BLaER1 (cell line): ENCODE measurements around the gene CEMIP2.

ENCODE experiments used
- H3K27ac ChIP-seq: shearing (Covaris generic); formaldehyde crosslinking; 2 replicates; pipeline ENCODE4 v1.8.1; 2022
- H3K27me3 ChIP-seq: shearing (Covaris generic); formaldehyde crosslinking; 2 replicates; pipeline ENCODE4 v1.8.1; 2022
- H3K36me3 ChIP-seq: shearing (Covaris generic); formaldehyde crosslinking; 2 replicates; pipeline ENCODE4 v1.8.1; 2022
- H3K4me1 ChIP-seq: shearing (Covaris generic); formaldehyde crosslinking; 2 replicates; pipeline ENCODE4 v1.8.1; 2022
- H3K4me2 ChIP-seq: shearing (Covaris generic); formaldehyde crosslinking; 2 replicates; pipeline ENCODE4 v1.8.1; 2022
- H3K4me3 ChIP-seq: shearing (Covaris generic); formaldehyde crosslinking; 2 replicates; pipeline ENCODE4 v1.8.1; 2022
- H3K9ac ChIP-seq: shearing (Covaris generic); formaldehyde crosslinking; 2 replicates; pipeline ENCODE4 v1.8.1; 2022
- H3K9me3 ChIP-seq: shearing (Covaris generic); formaldehyde crosslinking; 2 replicates; pipeline ENCODE4 v1.8.1; 2022
- H4K20me1 ChIP-seq: shearing (Covaris generic); formaldehyde crosslinking; 2 replicates; pipeline ENCODE4 v1.8.1; 2022
- Cebpa-rat ChIP-seq: shearing (Covaris generic); IDR thresholded peaks from 2 replicates; pipeline ENCODE4 v1.8.1; 2022

Gene CEMIP2

DNA sequence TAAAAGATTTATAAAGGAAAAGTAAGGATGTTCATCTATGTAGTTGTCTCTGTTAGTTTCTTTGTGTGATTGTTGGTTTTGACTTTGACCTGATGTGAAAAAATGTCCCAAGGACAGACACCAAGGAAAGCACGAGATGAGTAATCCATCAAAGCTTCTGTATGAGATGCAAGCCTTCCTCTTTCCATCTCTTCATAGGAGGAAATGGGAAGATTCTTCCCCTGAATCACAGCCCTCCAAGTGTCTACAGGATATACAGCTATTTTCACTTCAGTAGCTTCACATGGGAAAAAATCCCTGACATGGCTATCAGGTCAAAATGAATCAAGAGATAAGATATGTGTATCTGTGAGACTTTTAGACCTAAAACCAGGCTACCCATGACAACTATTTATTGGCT is 29.0 kb upstream of the CEMIP2 start:
- Histone ChIP-seq H3K4me3 (no peak overlapping the region), H3K9ac (no peak overlapping the region), H3K36me3 (no peaks in the 10 kb centered on the region), H3K4me1 (peaks cover 60% of the 10 kb centered on the region), H4K20me1 (no peaks in the 10 kb centered on the region), H3K27ac (peak overlapping the region; percentile 84), H3K27me3 (no peaks in the 10 kb centered on the region), H3K9me3 (peaks cover 7% of the 10 kb centered on the region), H3K4me2 (peak overlapping the region; percentile 82)
- TF ChIP-seq Cebpa-rat = no peak

DNA sequence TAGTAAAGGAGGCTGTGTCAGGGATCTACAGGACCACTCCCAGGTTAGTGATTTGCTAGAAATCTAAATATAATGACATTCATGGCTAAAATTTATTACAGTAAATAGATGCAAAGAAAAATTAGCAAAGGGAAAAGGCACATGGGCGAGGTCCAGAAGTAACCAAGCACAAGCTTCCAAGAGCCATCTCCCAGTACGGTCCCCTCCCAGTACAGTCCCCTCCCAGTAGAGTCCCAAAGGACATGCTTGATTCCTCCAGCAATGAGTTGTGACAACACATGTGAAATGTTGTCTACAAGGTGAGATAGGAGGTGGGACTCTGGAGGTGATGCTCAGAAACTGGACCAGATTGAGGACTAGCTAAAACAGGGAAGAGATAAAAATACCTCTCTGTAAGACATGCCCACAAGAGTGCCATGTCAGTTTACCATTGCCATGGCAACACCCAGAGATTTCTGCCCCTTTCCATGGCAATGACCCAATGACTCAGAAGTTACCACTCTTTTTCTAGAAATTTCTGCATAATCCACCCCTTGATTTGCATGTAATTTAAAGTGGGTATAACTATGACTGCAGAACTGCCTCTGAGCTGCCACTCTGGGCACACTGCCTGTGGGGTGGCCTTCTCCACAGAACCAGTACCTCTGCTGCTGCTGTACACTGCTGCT is 27.9 kb upstream of the CEMIP2 start:
- Histone ChIP-seq H3K27ac (peak overlapping the region; percentile 84), H3K4me3 (peak overlapping the region; percentile 49; the same call in 1 of the 2 replicates), H3K9ac (peak overlapping the region; percentile 17; the same call in 1 of the 2 replicates), H4K20me1 (no peaks in the 10 kb centered on the region), H3K4me2 (peak overlapping the region; percentile 82), H3K36me3 (no peaks in the 10 kb centered on the region), H3K27me3 (no peaks in the 10 kb centered on the region), H3K9me3 (0 out of 2 replicates have a peak, but pooled peaks cover 2% of the 10 kb centered on the region), H3K4me1 (peaks cover 64% of the 10 kb centered on the region)
- TF ChIP-seq Cebpa-rat = no peak

DNA sequence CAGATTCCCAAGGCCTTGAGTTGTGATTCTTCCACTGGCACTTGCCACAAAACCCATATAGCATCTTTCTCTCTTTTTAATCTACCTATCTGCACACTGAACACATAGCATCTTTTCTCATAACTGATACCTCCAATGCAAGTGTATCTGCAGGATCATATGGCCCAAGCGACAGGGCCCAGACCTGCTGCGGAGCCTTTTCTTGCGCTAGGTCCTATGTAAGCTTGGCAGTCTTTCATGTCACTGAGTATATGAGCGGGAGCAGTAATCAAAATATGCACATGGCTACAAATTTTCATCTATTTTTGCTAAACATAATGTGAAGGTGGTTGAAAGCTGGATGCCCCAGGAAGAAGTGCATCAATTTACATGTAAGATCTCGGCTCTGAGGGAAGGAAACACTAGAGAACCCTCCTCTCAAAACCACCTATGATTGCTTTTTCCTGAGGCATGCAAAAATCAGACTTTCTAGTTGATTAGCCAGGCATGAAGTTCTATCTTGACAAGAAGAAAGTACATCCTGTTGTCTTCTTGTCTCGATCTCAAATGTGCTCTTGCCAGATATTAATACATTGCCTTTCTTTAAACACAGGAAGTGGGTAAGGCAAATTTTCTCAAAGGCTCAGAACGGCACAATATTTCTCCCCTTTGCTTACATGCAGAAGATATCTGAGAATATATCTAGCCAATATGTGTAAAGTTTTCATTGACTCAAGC is 26.9 kb upstream of the CEMIP2 start:
- Histone ChIP-seq H3K27ac (peak overlapping the region; percentile 84), H3K27me3 (no peaks in the 10 kb centered on the region), H3K4me3 (peak overlapping the region; percentile 49; the same call in 1 of the 2 replicates), H4K20me1 (no peaks in the 10 kb centered on the region), H3K4me1 (peaks cover 64% of the 10 kb centered on the region), H3K36me3 (no peaks in the 10 kb centered on the region), H3K4me2 (peak overlapping the region; percentile 82), H3K9ac (peak overlapping the region; percentile 45; the same call in 1 of the 2 replicates), H3K9me3 (0 out of 2 replicates have a peak, but pooled peaks cover 2% of the 10 kb centered on the region)
- no peak for TF ChIP-seq Cebpa-rat

DNA sequence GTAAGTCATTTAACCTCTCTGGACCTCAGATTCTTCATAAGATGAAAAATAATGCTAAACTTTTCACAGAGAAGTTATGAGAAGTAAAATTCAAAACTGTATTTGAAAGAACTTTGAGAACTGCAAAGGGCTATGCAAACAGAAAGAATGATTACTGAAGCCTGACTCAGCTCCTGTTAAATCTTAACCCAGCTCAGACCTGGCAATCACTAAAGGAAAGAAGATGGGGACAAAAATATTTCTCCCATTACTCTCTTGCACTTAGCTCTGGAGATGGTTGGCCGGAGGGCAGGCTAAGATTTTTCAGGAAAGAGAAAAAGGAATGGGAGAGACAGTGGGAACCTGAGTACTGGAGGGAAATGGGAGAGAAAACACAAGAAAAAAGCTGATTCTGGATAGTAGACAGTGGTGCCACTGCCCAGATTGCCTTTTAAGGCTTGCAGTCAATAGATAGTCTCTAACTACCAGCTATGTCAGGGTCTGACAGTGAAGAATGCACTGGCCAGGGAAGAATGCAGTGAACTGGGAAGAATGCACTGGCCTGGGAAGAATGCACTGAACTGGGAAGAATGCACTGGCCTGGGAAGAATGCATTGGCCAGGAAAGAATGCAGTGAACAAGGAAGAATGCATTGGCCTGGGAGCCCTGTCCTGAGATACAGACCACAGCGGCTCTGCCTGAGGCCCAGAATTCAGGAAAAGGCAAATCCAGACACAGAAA is 25.2 kb upstream of the CEMIP2 start:
- H3K4me1 ChIP-seq = peaks cover 64% of the 10 kb centered on the region
- no peak for TF ChIP-seq Cebpa-rat

DNA sequence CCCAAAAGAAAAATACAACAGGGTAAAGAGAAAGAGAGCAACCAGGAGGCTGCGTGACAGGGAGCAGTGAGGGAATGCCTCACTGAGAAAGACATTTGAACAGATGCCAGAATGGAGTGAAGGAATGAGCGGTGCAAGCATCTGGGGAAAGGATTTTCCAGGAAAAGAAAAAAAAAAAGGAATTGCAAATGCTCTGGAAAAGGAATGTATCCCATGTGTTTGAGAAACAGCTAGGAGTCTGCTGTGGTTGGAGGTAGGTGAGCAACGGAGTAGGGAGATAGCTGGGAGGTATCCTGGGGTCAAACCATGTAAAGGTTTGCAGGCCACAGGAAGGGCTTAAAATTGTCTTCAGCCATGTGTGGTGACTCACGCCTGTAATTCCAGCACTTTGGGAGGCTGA is 23.6 kb upstream of the CEMIP2 start:
- TF ChIP-seq Cebpa-rat = no peak

More for the DNA sequence above, 25.2 kb upstream of the CEMIP2 start:
- H4K20me1 ChIP-seq = no peaks in the 10 kb centered on the region
- no peaks in the 10 kb centered on the region for H3K27me3 ChIP-seq
- no peaks in the 10 kb centered on the region for H3K36me3 ChIP-seq
- peak overlapping the region; percentile 82 for H3K4me2 ChIP-seq
- peak overlapping the region; percentile 84 for H3K27ac ChIP-seq
- peak overlapping the region; percentile 45; the same call in 1 of the 2 replicates for H3K9ac ChIP-seq
- no peak overlapping the region for H3K4me3 ChIP-seq
- peaks cover 7% of the 10 kb centered on the region; the same call in 1 of the 2 replicates for H3K9me3 ChIP-seq

DNA sequence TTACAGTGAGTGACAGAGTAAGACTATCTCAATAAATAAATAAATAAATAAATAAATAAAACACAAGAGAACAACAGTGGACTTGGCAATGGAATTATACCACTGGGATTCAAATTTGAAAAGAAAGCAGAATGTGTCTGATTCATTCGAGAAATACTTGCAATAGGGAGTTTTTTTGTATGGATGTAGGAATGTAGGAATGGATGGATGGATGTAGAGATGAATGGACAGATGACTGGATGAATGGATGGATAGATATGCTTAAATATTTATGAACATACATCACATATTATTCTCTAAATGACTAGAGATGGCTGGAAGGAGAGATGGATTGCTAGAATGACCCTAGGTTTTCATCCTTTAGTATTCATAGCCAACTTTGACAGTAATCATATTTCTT is 22.0 kb upstream of the CEMIP2 start:
- no peaks in the 10 kb centered on the region for H4K20me1 ChIP-seq
- peaks cover 35% of the 10 kb centered on the region for H3K4me1 ChIP-seq
- no peak overlapping the region for H3K27ac ChIP-seq
- H3K36me3 ChIP-seq = no peaks in the 10 kb centered on the region
- H3K9me3 ChIP-seq = peaks cover 7% of the 10 kb centered on the region; the same call in 1 of the 2 replicates
- TF ChIP-seq Cebpa-rat = no peak
- H3K9ac ChIP-seq = no peak overlapping the region
- H3K27me3 ChIP-seq = no peaks in the 10 kb centered on the region
- H3K4me3 ChIP-seq = no peak overlapping the region
- no peak overlapping the region for H3K4me2 ChIP-seq

More for the DNA sequence above, 23.6 kb upstream of the CEMIP2 start:
- Histone ChIP-seq H3K27me3 (no peaks in the 10 kb centered on the region), H3K4me3 (no peak overlapping the region), H3K9me3 (peaks cover 7% of the 10 kb centered on the region; the same call in 1 of the 2 replicates), H3K4me2 (no peak overlapping the region), H4K20me1 (no peaks in the 10 kb centered on the region), H3K36me3 (no peaks in the 10 kb centered on the region), H3K4me1 (peaks cover 51% of the 10 kb centered on the region), H3K9ac (no peak overlapping the region), H3K27ac (0 out of 2 replicates have a peak overlapping the region, but pooled peaks have one; percentile 22)

DNA sequence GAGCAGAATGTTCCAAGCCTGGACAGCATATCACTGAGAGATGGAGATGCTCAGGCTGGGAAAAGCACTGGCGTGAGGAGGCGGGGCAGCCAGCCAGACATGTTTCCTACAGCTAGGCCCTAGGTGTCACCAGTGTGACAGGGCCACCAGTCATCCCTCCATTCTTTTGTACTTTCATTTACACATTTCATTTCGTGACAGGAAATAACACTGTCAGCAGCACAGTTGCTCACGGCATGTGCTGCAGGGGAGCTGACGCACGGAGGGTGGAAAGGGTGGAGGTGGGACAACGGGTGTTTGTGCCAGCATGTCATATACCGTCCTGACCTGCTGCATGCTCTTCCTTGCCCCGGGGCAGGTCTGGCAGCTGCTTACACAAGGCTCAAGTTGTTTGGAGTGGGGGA is 14.8 kb upstream of the CEMIP2 start:
- H4K20me1 ChIP-seq = no peaks in the 10 kb centered on the region
- no peaks in the 10 kb centered on the region for H3K9me3 ChIP-seq
- H3K4me2 ChIP-seq = peak overlapping the region; percentile 82
- H3K9ac ChIP-seq = peak overlapping the region; percentile 47; the same call in 1 of the 2 replicates
- no peak for TF ChIP-seq Cebpa-rat
- 0 out of 2 replicates have a peak overlapping the region, but pooled peaks have one; percentile 38 for H3K4me3 ChIP-seq
- H3K27ac ChIP-seq = peak overlapping the region; percentile 57
- H3K36me3 ChIP-seq = no peaks in the 10 kb centered on the region
- peaks cover 32% of the 10 kb centered on the region for H3K4me1 ChIP-seq
- no peaks in the 10 kb centered on the region for H3K27me3 ChIP-seq

DNA sequence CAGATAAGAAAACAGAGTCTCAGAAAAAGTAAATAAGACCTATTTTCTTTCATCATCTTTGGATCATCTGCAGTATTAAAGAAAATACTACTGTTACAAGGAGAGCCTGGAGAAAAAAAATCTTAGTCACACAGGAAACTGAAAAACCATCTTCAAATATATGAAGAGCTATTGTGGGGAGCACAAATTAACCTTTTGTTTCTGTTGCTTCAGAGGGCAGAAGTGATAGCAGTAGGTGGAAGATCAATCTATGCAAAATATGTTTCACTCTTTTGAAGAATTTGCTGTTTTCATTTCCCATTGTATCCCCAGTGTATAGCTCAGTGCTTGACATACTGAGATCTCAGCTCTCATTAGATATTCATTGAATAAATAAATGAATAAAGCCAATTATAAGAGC is 13.1 kb upstream of the CEMIP2 start:
- no peak overlapping the region for H3K27ac ChIP-seq
- no peaks in the 10 kb centered on the region for H3K36me3 ChIP-seq
- H3K4me3 ChIP-seq = no peak overlapping the region
- no peak overlapping the region for H3K9ac ChIP-seq
- no peaks in the 10 kb centered on the region for H3K27me3 ChIP-seq
- H3K4me2 ChIP-seq = peak overlapping the region; percentile 28; the same call in 1 of the 2 replicates
- no peaks in the 10 kb centered on the region for H3K9me3 ChIP-seq
- no peaks in the 10 kb centered on the region for H4K20me1 ChIP-seq
- H3K4me1 ChIP-seq = peaks cover 33% of the 10 kb centered on the region
- TF ChIP-seq Cebpa-rat = no peak

DNA sequence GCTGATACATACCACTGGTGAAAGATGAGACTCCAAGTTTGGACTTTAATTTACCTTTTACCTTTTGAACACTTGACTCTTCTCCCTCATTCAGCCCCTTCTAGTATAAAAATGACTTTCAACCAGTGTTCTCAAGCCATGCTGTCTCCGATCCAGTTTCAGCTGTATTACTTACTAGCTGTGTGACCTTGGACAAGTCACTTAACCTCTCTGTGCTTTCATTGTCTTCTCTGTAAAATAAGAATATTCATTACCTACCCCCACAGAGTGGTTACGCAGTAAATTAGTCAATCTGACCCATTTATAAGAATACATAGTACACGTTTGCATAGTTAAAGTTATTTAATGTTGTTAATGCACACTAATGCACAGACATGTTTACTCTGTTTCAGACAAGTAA is 12.6 kb upstream of the CEMIP2 start:
- Histone ChIP-seq H3K4me1 (peaks cover 37% of the 10 kb centered on the region), H3K27ac (no peak overlapping the region), H3K27me3 (no peaks in the 10 kb centered on the region), H3K36me3 (no peaks in the 10 kb centered on the region), H3K9ac (no peak overlapping the region), H4K20me1 (no peaks in the 10 kb centered on the region), H3K4me3 (no peak overlapping the region), H3K4me2 (no peak overlapping the region), H3K9me3 (no peaks in the 10 kb centered on the region)
- no peak for TF ChIP-seq Cebpa-rat
